Stimulated activated naive CD4-positive, alpha-beta T cell (primary cell): ENCODE data around the gene RFX3.

ENCODE experiments used
- DNase-seq, 6 experiments: peaks; one replicate each; lab custom pipeline; 2025; lab: John Stamatoyannopoulos, UW

Gene RFX3

GRCh38 chr9:3475300-3476020 lies 50.3 kb downstream of the RFX3 start:
- DNase-seq: no peak

GRCh38 chr9:3474821-3475220 lies 51.0 kb downstream of the RFX3 start:
- no peak for DNase-seq

GRCh38 chr9:3473405-3473804 lies 52.4 kb downstream of the RFX3 start:
- no peak for DNase-seq

GRCh38 chr9:3471883-3472282 lies 53.9 kb downstream of the RFX3 start:
- DNase-seq: no peak

DNA sequence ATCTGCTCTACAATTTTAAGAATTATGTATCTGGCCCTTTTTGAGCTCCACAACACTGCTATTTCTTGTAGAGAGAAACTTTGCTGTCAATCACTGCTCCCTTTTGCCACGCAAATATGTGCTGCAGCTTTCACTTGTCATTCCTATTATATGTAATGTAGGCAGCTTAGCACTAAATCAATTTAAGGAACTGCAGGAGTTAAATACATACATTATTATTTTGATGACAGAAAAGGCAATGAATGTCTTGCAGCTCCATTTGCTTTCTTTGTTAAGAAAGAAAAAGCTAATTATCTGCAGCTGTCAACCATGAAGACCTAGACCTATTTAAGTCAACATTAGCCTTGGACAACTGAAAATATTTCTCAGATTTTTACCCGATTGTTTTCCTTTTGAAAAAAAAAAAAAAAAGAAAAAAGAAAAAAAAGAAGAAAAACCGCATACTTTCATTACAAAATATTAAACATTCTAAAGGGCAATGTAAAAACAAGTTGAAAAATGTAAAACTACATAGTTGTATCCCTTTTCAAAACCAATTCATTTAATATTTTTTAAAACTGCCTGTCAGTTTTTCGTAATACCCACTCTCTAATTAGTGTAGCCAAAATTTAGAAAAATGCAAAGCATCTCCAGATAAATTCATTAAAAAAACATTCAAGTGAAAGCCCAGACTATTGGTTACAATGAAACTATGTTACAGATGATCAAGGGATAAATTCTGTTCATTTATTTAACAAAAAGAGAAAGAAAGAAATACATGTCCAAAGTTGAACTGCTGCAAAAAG lies 57.2 kb downstream of the RFX3 start:
- DNase-seq: no peak

DNA sequence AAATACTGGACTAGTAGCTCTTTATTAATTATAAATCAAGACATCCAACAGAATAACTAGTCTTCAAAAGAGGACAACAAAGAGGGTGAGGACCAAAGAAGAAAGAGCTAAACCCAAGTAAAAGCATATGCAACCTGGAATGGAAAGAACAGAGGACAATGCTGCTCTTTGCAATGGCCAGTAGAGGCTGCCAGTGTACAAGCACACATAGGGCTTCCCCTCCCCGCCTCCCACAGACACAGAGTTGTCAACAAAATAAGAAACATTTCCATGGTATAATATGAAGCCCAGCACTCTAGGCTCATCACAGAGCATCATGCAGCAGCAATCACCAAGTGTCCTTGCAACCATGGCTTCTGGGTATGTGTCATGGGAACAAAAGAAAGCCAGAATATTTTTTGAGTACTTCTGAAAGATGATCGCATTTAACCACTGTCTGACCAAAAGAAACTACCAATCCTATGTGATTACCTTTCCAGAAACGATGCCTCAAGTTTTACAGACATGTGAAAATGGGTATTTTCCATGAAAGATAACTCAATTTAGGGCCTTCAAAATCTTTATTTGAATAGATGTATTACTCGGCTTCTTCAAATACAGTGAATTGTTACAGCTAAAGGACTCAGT lies 58.1 kb downstream of the RFX3 start:
- DNase-seq: peak in 5 of 6 experiments; percentile 25 to 66 (median 39)

- DNase-seq: no peak
Measured at GRCh38 chr9:3464033-3464638, 61.7 kb downstream of the RFX3 start.

GRCh38 chr9:3458806-3459475 lies 66.9 kb downstream of the RFX3 start:
- no peak for DNase-seq

GRCh38 chr9:3457175-3457574 lies 68.6 kb downstream of the RFX3 start:
- no peak for DNase-seq

DNA sequence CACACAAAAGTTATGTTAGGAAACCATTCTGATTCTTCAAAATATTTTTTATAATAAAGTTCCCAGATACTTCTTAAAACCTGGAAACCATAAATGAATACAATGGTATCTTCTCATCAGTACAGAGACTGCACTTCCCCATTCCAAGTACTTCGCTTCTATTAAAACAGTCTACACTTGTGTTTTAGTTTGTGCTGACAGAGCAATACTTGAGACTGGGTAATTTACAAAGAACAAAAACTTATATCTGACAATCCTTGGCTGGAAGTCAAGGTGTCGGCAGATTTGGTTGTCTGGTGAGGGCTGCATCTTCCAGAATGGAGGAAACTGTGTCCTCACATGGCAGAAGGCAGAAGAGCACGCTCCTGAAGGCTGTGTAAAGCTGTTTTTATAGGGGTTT lies 70.1 kb downstream of the RFX3 start:
- DNase-seq: no peak

DNA sequence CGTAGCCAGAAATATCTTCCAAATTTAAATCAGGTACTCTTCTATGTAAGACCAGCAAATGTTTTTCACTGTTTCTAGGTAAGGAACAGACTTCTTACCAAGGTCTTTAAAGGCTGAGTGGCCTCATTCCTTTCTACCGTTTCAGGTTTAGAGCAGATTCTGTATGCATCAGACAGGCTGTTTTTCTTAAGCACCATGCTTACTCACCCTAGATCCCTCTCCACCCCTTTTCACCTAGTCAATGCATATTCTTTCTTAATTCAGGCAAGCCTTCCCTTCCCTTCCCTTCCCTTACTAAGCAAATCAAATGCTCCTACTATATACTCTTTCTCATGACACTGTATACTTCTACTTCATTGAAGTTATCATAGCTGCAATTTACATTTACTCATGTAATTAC lies 70.7 kb downstream of the RFX3 start:
- DNase-seq: no peak

DNA sequence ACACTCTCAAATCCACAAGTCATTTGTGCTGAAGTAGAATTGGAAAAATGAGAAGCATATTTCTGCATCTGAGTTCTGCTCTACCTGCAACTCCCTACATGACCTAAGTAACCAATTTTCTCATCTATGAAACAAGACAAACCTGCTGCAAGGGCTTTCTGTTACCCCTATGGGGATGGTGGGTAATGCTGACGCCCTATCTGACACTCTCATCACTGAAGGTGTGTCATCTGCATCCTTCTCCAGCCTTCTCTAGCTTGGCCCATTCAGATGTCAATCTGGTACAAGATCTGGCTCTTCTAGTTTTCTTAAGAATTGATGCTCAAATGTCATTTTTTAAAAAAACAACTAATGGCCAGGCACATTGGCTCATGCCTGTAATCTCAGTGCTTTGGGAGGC lies 73.8 kb downstream of the RFX3 start:
- no peak for DNase-seq

DNA sequence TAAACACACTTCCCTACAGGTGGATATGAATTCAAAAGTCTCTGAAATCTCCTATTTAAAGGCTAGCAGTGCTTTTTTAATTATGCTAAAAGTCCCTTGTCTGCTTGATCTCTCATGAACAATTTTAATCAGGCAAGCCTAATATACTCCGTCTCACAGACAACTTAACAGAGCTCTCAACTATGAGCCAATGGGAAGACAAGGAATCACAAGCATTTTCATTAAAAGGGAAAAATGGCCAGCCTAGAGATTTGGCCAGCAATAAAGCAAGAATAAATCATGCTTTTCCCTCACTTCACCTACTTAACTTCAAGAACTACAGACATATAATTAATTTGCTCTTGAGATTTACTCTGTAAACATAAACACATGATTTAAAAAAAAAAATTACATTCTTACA lies 78.0 kb downstream of the RFX3 start:
- no peak for DNase-seq

DNA sequence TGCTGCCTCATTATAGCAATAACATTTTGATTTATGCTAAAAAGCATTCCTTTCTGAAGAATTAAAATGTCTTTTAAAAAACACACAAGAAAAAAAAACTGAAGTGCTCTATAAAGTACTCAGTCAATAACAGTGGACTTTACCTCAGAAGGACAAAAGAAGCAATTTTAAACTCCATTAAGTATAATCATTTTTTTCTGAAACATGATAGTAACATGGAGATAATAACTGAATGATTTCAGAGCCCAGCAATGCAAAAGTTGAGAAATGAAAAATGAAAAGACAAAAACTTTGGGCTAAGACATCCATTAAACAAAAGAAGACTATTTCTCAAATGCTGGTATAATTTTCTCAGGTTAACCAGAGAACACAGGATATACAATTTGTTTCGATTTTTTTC lies 78.7 kb downstream of the RFX3 start:
- DNase-seq: no peak

DNA sequence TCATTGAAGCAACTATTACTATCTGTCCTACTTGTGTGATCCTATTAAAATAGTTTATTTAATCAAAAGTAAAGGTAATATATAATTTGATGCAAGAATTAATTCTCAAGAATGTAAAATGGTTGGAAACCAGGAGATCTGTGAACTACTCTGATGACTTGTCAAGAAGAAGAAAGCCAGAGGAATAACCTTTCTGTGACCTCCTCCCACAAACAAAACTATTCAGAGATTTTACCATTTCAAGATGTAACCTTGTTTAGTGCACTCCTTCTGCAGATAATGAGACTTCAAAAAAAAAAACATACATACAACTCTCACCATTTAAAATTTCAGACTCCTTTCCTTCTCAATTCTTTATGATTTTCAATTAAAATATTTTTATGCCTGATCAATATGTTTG lies 79.5 kb downstream of the RFX3 start:
- no peak for DNase-seq

GRCh38 chr9:3444016-3444415 lies 81.8 kb downstream of the RFX3 start:
- DNase-seq: no peak

- peak in 4 of 6 experiments; percentile 16 to 50 (median 34) for DNase-seq
Measured at GRCh38 chr9:3441197-3441816, 84.5 kb downstream of the RFX3 start.

- DNase-seq: no peak
Measured at GRCh38 chr9:3436629-3437420, 89.0 kb downstream of the RFX3 start.

DNA sequence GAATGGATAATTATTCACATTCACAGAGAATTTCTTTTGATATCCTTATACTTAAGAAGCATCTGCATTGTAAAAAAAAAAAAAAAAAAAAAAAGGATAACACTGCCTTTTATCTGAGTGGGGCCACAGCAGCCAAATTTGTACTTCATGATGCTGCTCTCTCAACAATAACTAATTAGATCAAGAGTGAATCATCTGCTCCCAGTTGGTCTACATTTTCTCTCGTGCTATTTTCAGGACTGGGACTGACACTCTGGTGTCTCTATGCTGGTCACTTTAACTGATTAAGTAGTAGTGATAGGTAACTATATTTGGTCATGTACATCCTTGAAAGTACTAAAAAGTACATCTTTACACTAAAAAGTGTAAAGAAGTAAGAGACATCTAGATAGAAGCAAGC lies 90.1 kb downstream of the RFX3 start:
- no peak for DNase-seq

- DNase-seq: no peak
Measured at GRCh38 chr9:3434594-3434993, 91.2 kb downstream of the RFX3 start.

DNA sequence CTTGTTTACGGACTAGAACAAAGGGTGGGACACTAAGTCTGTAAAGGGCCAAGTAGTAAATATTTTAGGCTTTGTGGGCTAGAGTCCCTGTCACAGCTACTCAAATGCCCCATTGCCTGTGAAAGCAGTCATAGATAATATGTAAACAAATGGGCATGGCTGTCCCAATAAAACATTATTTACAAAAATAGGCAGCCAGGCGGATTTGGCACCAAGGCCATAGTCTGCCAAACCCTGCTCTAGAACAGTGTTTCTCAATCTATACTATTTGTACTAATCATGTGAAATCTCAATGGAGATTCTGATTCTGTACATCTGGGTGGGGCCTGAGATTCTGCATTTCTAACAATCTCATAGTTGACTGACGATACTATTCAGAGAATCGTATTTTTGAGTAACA lies 92.0 kb downstream of the RFX3 start:
- no peak for DNase-seq
